HG02938 (cell line): ENCODE results near the gene TTC6.

Source experiments
- ATAC-seq: cut with Tn5 transposase; IDR thresholded peaks from one replicate; pipeline ENCODE4 v1.9.1; 2021; ENCODE audit warnings: mild to moderate bottlenecking, moderate library complexity; ENCODE audit not compliant: unreplicated experiment

Gene TTC6

GRCh38 chr14:37595809-37596621, 586 bp downstream of the TTC6 start:
- ATAC-seq: peak; percentile 55

- ATAC-seq: no peak
These were observed 1.5 kb downstream of the TTC6 start for GRCh38 chr14:37596790-37597472.

GRCh38 chr14:37597538-37597913, 2.1 kb downstream of the TTC6 start:
- ATAC-seq: no peak

- no peak for ATAC-seq
These were observed 2.7 kb downstream of the TTC6 start for GRCh38 chr14:37597914-37598746.

GRCh38 chr14:37598747-37599506, 3.5 kb downstream of the TTC6 start:
- no peak for ATAC-seq

- no peak for ATAC-seq
These were observed 4.3 kb downstream of the TTC6 start for GRCh38 chr14:37599507-37600368.

- ATAC-seq: no peak
These were observed 5.7 kb downstream of the TTC6 start for GRCh38 chr14:37600880-37601741.

- ATAC-seq: no peak
These were observed 6.4 kb downstream of the TTC6 start for GRCh38 chr14:37601865-37602264.

- no peak for ATAC-seq
These were observed 7.4 kb downstream of the TTC6 start for GRCh38 chr14:37602605-37603453.

GRCh38 chr14:37603688-37604251, 8.3 kb downstream of the TTC6 start:
- no peak for ATAC-seq

GRCh38 chr14:37606678-37607077, 11.2 kb downstream of the TTC6 start:
- no peak for ATAC-seq

GRCh38 chr14:37608649-37609048, 13.2 kb downstream of the TTC6 start:
- ATAC-seq: no peak

- ATAC-seq: no peak
These were observed 15.6 kb downstream of the TTC6 start for GRCh38 chr14:37610945-37611523.

GRCh38 chr14:37615582-37616289, 20.3 kb downstream of the TTC6 start:
- ATAC-seq: no peak

- ATAC-seq: no peak
These were observed 21.4 kb downstream of the TTC6 start for GRCh38 chr14:37616853-37617252.

GRCh38 chr14:37617864-37618365, 22.5 kb downstream of the TTC6 start:
- ATAC-seq: no peak
